GM18858 (cell line): ENCODE measurements around the gene IL27RA.
A peak's percentile ranks its signal among the peaks of the same experiment; 100 is the strongest.
"Not testable (repeated sequence)": the region's sequence is repeated elsewhere in the genome, so short reads cannot be mapped to it uniquely, and the experiment has no call there.

Experiments
- ATAC-seq: cut with Tn5 transposase; IDR thresholded peaks from one replicate; pipeline ENCODE4 v1.9.1; 2021; ENCODE audit not compliant: unreplicated experiment

Gene IL27RA

GRCh38 chr19:13998426-13998825, 33.1 kb upstream of the IL27RA start:
- ATAC-seq, result no peak

GRCh38 chr19:13999085-13999484, 32.5 kb upstream of the IL27RA start:
- ATAC-seq, result no peak

GRCh38 chr19:14000691-14001375, 30.7 kb upstream of the IL27RA start:
- no peak for ATAC-seq

DNA sequence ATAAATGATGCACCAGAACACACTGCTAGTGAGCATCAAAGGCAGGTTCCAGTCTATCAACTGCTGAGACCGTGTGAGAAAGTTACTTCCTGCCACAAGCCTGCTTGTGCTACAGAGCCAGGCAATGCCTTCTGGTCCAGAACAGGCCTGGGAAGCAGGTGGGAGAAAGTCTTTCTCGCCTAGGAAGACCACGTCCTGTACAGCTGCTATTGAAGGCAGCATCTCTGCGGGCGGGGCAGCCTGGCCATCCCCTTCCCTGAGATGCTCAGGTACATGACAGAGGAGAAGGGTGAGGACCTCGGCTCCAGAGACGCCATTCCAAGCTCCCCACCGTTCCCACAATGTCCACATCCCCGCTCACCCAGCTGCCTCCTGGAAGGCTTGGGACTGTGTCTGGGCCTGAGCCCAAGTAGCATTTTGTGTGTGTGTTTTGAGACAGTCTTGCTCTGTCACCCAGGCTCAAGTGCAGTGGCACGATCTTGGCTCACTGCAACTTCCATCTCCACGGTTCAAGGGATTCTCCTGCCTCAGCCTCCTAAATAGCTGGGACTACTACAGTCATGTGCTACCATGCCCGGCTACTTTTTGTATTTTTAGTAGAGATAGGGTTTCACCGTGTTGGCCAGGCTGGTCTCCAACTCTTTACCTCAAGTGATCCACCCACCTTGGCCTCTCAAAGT, 28.9 kb upstream of the IL27RA start:
- no peak for ATAC-seq

DNA sequence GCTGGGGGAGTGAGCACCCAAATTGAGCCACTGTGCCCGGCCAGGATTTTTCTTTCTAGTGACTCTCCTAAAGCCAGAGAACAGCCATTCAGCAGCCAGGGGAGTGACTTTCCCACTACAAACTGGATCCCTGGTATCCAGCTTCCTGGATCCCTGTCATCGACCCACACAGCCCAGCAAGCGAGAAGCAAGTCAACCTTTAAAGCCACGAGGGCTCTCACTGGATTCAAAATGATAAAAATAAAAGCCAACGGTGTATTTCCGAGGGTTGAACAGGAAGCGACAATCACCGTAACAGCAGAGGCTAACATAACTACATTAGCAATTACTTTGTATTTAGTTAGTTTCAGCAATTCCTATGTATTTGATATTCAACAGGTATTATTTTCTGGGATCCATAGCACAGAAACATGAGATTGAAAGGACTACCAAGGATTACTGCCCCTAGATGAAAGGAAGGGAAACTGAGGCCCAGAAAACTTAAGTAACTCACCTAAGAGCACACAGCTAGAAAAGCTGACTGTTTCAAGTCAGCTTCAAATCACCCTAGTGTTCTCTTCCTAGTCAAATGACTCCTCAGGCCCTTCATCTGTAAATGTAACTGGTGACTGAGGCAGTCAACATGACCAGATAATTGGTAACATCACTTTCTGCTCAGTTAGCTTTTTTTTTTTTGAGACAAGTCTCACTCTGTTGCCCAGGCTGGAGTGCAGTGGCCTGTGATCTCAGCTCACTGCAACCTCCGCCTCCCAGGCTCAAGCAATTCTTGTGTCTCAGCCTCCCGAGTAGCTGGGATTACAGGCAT, 28.1 kb upstream of the IL27RA start:
- no peak for ATAC-seq

- ATAC-seq, result no peak
Observed at GRCh38 chr19:14004619-14005348, 26.8 kb upstream of the IL27RA start.

GRCh38 chr19:14005349-14006084, 26.0 kb upstream of the IL27RA start:
- ATAC-seq, result no peak

DNA sequence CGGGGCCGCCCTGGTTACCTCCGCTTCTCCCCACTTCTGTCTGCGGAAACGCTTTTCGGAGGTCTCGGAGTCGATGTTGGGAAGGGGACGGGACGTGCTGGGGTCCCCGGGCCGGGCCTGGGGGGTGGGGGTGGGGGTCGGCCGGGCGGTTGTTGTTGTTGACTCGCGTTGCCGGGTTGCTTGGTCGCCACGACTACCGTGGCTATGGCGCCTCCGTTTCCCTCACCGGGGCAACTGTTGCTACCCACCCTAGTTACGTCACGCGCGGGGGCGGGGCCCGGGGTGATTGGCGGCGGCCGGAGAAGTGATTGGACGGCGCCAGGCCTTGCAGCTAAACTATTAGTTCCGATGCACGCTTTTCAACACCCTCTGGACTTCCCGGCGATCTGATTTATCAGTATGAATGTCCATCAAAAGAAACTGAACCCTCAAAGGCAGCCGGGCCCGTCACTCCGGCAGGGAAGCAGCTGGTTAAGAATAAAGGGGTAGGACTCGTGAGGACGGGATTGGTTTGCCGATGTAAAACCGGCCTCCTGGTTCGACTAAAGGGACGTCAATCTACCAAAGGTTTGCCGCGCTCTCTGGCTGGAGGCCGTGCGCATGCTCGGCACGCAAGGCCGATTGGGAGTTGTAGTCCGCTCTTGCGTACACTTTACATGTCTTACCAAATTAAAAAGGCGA, 25.3 kb upstream of the IL27RA start, which contains the start of gene RFX1:
Gene RFX1, minus strand, starts transcription at position 236 of the 681 bp plus-strand sequence. CDS start 12,477 bp downstream, outside the sequence.
- ATAC-seq, result peak; percentile 65

DNA sequence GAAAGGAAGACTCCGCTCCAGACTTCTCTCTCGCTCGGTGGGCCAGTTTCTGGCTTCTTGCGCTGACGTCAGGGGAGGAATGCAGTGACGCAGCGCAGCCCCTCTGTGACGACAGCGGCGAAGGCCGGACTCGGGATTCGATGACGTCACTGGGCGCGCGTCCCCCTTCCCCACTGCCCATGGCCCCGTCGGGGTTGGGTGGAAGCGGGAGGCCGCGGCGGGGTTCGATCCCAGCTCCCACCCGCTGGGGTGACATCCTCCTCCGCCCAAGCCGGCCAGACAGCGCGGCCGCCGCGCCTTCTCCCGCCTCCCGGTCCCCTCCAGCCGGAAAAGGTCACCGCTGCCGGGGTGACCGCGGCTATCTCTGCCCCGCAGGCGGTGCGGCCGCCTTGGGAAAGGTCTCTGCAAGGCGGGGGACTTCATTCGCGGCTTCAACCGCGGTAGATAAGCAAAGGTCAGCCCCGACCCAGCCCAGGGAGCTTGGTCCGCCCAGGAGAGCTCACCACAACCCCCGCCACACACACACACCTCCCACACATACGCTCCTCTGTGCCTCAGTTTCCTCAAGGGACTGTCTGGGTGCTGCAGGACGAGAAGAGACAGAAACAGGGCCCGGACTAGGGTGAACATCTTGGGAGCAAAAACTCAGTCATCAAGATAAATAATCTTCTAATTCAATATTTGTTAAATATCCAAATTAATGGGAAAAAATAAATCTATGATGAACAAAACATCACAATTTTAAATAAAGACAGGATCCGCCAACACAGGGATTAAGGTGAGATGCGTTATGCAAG, 24.6 kb upstream of the IL27RA start:
- ATAC-seq, result peak; percentile 24

GRCh38 chr19:14012378-14012915, 19.1 kb upstream of the IL27RA start:
- ATAC-seq, result no peak

GRCh38 chr19:14015524-14016035, 16.0 kb upstream of the IL27RA start:
- peak; percentile 76 for ATAC-seq

DNA sequence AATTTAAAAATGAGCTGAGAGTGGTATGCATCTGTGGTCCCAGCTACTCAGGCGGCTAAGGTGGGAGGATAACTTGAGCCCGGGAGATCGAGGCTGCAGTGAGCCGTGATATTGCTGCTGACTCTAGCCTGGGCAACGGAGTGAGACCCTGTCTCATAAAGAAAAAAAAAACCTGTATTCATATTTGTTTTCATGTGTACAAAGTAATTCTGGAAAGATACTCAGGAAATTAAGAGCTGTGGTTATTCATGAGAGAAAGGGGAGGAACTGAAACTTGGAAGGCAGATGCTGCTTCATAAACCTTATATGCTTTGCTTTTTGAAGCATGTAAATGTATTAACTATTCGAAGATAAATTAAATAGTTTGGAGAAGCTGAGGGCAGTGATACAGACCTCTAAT, 12.5 kb upstream of the IL27RA start:
- ATAC-seq, result no peak

DNA sequence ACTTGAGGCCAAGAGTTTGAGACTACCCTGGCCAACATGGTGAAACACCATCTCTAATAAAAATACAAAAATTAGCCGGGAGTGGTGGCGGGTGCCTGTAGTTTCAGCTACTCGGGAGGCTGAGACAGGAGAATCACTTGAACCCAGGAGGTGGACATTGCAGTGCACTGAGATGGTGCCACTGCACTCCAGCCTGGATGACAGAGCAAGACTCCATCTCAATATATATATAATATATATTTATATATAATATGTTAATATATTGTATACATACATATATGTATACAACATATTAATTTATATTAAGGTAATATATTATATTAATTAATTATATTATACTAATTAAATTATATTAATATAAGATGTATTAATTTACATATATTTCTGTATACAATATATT, 11.8 kb upstream of the IL27RA start:
- ATAC-seq, result not testable (repeated sequence)

GRCh38 chr19:14021474-14021873, 10.1 kb upstream of the IL27RA start:
- ATAC-seq, result no peak

DNA sequence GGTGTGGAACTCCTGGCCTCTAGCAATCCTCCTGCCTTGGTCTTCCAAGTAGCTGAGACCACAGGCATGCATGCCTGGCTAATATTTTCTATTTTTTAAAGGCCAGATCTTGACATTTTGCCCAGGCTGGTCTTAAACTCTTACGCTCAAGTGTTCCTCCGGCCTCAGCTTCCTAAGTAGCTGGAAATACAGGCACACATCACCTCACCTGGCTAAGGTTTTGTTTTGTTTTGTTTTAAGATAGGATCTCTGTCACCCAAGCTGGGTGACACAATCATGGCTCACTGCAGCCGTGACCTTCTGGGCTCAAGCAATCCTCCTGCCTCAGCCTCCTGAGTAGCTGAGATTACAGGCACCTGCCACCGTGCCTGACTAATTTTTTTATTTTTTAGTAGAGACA, 9.1 kb upstream of the IL27RA start:
- no peak for ATAC-seq

GRCh38 chr19:14023404-14024235, 7.9 kb upstream of the IL27RA start:
- ATAC-seq, result no peak

GRCh38 chr19:14026652-14027192, 4.8 kb upstream of the IL27RA start:
- not testable (repeated sequence) for ATAC-seq
